HTERT RPE-1 (cell line): ENCODE measurements around the gene KMT2A.
"Not testable (repeated sequence)": the region's sequence is repeated elsewhere in the genome, so short reads cannot be mapped to it uniquely, and the experiment has no call there.

Source experiments
- in situ Hi-C: fragments of 300-500 bp; cut with MboI; formaldehyde crosslinking; loops from 4 replicates; pipeline ENCODE4 v1.14.3; 2020; ENCODE audit warnings: low sequenced_read_pairs

The KMT2A gene

GRCh38 chr11:118435893-118436624, at the start of gene KMT2A:
Gene KMT2A (plus strand): TSS chr11:118436492. CDS start chr11:118436513, 21 bp downstream.
- in situ Hi-C loops = no loop called here

- in situ Hi-C loops = no loop called here
Measured at GRCh38 chr11:118396097-118396501, 40.2 kb upstream of the KMT2A start.

DNA sequence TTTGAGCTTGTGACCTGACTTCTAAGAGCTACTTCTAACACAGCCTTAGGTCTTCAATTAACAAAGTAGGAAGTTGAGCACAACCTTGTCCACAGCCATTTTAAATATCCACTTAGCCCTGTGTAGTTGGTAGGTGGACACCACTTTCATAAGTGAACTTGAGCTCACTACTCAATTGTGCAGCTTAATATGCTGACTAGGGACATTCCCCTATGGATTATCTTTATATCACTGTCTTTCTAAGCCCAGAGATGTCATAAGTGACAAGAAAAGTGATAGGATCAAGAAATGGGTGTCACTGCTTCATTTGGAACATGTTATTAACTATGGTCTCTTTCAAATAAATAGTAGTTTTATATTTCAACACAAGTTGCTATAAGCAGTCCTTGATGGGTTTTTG, 38.8 kb upstream of the KMT2A start:
- in situ Hi-C loops = no loop called here

GRCh38 chr11:118398791-118399559, 37.3 kb upstream of the KMT2A start:
- in situ Hi-C loops = no loop called here

GRCh38 chr11:118401151-118401879, 35.0 kb upstream of the KMT2A start, which contains the start of gene ATP5MG:
Gene ATP5MG (plus strand): TSS chr11:118401606. CDS start chr11:118401666, 60 bp downstream.
- in situ Hi-C loops = no loop called here

- in situ Hi-C loops = no loop called here
Measured at GRCh38 chr11:118401880-118402590, 34.3 kb upstream of the KMT2A start.

- in situ Hi-C loops = not testable (repeated sequence)
Measured at GRCh38 chr11:118402594-118402993, 33.7 kb upstream of the KMT2A start.

- in situ Hi-C loops = no loop called here
Measured at GRCh38 chr11:118406599-118407166, 29.6 kb upstream of the KMT2A start.

DNA sequence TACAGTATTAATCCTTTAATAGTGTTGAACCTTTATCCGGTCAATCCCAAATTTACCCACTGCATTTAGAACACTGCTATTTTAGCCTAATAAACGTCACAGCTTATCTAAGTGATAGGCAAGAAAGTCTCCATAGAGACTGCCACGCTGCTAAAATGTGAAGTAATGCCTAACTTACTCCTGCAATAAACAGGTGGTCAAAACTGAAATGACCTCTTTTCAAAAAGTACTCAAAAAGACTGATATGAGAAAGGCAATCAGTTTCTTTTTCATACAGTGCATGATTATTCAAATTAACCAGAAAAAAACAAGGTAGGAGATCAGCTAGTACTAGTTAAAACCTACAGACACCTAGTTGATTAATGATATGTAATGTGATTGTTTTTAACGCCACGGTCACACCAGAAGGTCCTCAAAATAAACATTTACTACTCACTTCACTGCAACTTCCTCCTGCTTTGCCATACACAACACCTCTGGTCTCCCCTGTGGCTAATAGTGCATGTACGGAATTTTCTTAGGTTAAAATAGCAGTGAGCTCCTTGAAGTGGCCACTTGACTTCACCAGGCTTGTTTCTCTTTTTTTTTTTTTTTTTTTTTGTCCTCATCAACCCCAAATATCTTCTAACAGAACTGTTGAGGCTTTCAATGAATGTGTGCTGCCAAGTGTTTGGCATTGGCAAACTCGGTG, 26.1 kb upstream of the KMT2A start:
- in situ Hi-C loops = no loop called here

- in situ Hi-C loops = no loop called here
Measured at GRCh38 chr11:118411530-118411929, 24.8 kb upstream of the KMT2A start.

DNA sequence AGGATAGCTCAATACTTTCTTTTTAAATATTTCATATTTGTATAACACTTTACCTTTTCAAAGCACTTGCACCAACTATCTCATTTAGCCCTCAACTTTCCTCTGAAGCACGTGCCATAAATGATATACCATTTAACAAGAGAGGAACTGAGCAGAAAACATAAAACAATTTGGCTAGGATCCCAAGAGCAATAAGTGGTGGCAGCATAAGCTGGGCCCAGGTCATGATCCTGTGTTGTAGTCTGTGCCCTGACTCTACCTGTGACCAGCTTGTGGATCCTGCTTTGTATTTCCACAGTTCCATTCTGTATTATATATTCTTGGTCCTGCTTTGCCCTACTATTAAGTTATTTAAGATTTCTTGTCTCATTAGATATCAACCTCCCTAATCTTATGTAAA, 23.4 kb upstream of the KMT2A start:
- in situ Hi-C loops = no loop called here

GRCh38 chr11:118415062-118415738, 21.1 kb upstream of the KMT2A start:
- in situ Hi-C loops = no loop called here

DNA sequence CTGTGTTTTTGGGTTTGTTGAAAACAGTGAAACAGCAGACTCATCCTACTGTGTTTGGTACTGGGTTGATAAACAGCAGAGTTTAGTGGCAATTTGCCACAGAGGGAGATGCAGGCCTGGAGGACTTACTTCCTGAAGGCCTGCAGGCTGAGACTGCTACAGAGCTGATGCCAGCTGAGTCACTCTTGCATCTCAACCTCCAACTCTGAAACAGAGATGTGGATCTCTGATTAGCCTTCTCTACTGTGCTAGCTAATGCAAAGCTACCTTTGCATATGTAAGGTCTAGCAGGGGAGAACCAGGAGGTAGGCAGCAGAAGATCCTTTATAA, 20.6 kb upstream of the KMT2A start:
- in situ Hi-C loops = no loop called here

DNA sequence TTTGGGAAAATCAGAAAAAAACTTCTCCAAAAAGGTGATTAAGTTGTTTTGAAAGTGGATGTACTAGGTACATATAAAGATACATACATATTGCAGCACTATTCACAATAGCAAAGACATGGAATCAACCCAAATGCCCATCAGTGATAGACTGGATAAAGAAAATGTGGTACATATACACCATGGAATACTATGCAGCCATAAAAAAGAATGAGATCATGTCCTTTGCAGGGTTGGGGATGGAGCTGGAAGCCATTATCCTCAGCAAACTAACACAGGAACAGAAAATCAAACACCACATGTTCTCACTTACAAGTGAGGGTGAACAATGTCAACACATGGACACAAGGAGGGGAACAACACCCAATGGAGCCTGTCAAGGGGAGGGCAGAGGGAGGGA, 19.4 kb upstream of the KMT2A start:
- in situ Hi-C loops = not testable (repeated sequence)

- in situ Hi-C loops = no loop called here
Measured at GRCh38 chr11:118417801-118418200, 18.5 kb upstream of the KMT2A start.

DNA sequence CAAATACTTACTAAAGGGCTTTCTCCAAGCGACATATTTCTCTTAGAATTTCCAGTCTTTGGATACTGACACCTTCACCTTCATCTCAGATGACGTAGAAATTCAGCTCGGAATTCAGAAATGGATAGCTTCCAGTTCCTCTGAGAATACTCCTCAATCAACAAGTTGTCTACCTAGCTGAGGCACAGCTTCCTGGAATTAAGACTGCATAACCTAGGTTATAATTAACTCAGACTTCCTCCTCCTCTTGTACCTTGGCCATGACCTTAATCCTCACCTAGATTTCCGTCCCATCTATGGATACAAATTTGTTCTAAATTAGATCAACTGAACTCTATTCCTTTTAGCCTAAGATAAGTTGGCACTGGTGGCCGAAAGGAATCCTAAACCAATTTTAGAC, 17.5 kb upstream of the KMT2A start:
- in situ Hi-C loops = no loop called here

DNA sequence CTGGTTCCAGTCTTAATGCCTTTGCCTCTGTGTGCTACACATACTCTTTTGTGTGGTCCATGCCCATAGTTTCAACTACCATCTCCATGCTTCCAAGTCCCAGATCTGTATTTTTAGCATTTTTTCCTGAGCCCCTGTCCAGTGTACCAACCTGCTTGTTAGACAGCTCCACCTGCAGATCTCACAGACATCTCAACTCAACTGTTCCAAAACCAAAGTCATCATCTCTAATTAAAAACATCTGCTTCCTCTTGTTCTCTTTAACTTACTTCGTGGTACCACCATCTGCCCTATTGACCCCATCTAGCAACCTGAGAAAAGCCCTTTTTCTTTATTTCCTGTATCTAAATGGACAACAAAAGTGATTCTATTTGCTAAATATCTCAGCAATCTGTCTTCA, 8.6 kb upstream of the KMT2A start:
- in situ Hi-C loops = no loop called here

DNA sequence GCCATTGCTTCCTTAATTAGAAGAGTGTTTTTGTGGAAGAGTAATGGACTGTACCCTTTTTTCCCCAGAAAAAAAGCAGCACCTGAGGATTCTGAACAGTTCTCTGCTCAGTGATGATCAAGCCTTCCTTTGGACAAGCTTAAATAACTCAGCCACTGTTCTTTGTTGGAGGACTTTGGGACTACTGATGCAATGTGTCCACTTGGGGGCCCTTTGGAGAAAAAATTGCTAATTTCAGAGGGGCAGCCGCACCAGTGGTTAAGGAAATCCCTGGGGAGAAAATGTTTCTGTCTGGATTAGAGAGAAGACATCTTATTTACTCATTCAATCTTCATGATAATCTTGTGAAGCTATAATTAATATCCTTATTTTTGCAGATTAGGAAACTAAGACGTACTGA, 5.3 kb upstream of the KMT2A start:
- in situ Hi-C loops = no loop called here

DNA sequence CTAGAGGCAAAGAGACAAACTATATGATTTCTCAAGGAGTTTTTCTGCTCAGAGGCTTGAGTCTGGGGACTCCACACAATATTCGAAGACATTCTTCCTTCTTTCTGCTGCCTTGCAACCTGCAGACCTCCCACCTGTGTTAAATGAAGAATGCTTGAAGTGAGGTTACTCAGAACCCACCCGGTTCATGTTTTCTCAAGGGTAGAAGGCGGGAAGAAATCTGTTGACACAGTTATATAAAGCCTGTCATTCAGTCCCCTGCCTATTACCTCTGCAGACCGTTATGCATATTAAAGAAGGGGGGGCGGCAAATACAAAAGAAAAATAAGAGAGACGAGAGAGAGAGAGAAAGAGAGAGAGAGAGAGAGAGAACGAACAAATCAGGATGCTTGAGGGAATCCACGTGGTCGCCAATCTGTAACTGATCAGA, 2.2 kb upstream of the KMT2A start:
- in situ Hi-C loops = no loop called here
